Ishikawa (cell line): ENCODE measurements around the gene HSPB6.

Experiments
- CEBPB ChIP-seq: IDR thresholded peaks from 2 replicates; pipeline ENCODE4 v1.6.1; 2012
- CREB1 ChIP-seq: IDR thresholded peaks from 2 replicates; pipeline ENCODE4 v1.6.1; 2012; ENCODE audit warnings: low read depth
- EGR1 ChIP-seq: IDR thresholded peaks from 2 replicates; pipeline ENCODE4 v1.6.1; 2012
- EP300 ChIP-seq: IDR thresholded peaks from 2 replicates; pipeline ENCODE4 v1.6.1; 2012; ENCODE audit warnings: borderline replicate concordance
- FOXM1 ChIP-seq: IDR thresholded peaks from 2 replicates; pipeline ENCODE4 v1.6.1; 2012; ENCODE audit warnings: low read depth, borderline replicate concordance
- MAX ChIP-seq: IDR thresholded peaks from 2 replicates; pipeline ENCODE4 v1.6.1; 2012
- NFIC ChIP-seq: IDR thresholded peaks from 2 replicates; pipeline ENCODE4 v1.6.1; 2012
- RAD21 ChIP-seq: IDR thresholded peaks from 2 replicates; pipeline ENCODE4 v1.6.1; 2012; ENCODE audit warnings: low read depth
- REST ChIP-seq: IDR thresholded peaks from 2 replicates; pipeline ENCODE4 v1.6.1; 2012; ENCODE audit warnings: low read depth, mild to moderate bottlenecking
- TAF1 ChIP-seq: IDR thresholded peaks from 2 replicates; pipeline ENCODE4 v1.6.1; 2012; ENCODE audit warnings: low read depth, mild to moderate bottlenecking
- TCF12 ChIP-seq: IDR thresholded peaks from 2 replicates; pipeline ENCODE4 v1.6.1; 2012; ENCODE audit warnings: low read depth
- TEAD4 ChIP-seq: IDR thresholded peaks from 2 replicates; pipeline ENCODE4 v1.6.1; 2012
- USF1 ChIP-seq: IDR thresholded peaks from 2 replicates; pipeline ENCODE4 v1.6.1; 2012
- YY1 ChIP-seq: IDR thresholded peaks from 2 replicates; pipeline ENCODE4 v1.6.1; 2012; ENCODE audit warnings: low read depth
- ZBTB7A ChIP-seq: IDR thresholded peaks from 2 replicates; pipeline ENCODE4 v1.6.1; 2012; ENCODE audit warnings: low read depth

HSPB6 gene

GRCh38 chr19:35712567-35713505 lies 44.0 kb downstream of the HSPB6 start:
- no peak for TF ChIP-seq NFIC
- TF ChIP-seq EGR1 = no peak
- TF ChIP-seq TCF12 = no peak
- TF ChIP-seq YY1 = no peak
- no peak for TF ChIP-seq MAX
- TF ChIP-seq EP300 = no peak
- TF ChIP-seq TAF1 = no peak
- no peak for TF ChIP-seq ZBTB7A
- no peak for TF ChIP-seq CREB1
- no peak for TF ChIP-seq REST
- TF ChIP-seq FOXM1 = no peak
- TF ChIP-seq CEBPB = no peak
- TF ChIP-seq USF1 = no peak
- no peak for TF ChIP-seq RAD21
- no peak for TF ChIP-seq TEAD4

- TF ChIP-seq CREB1 (no peak), TEAD4 (no peak), FOXM1 (no peak), EP300 (no peak), NFIC (no peak), RAD21 (no peak), TAF1 (no peak), MAX (no peak), YY1 (no peak), CEBPB (no peak)
Measured at GRCh38 chr19:35710784-35711723, 45.8 kb downstream of the HSPB6 start.

DNA sequence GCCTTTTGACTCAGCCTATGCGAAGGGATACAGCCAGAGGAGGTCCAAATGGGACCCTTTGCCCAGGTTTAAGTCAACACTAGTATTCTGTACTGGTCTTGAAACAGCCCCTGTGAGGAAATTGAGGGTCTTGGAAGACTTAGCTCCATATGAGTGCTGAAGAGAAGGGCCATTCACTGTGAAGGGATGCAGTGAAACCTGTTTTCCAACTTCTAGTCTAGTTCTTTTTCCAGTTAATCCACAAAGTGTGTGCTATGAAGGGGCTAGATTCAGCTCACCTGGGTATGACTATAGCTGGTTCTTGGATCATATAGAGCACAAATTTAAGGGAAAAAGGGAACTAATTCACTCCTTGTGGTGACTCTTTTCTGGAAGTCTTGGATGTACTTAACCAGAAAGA lies 48.4 kb downstream of the HSPB6 start:
- no peak for TF ChIP-seq TCF12
- TF ChIP-seq YY1 = no peak
- no peak for TF ChIP-seq REST
- TF ChIP-seq EP300 = no peak
- no peak for TF ChIP-seq MAX
- no peak for TF ChIP-seq ZBTB7A
- TF ChIP-seq USF1 = no peak
- TF ChIP-seq CREB1 = no peak
- TF ChIP-seq NFIC = no peak
